HL-60 (cell line): Measurements from ENCODE around the gene GBA3.

Experiments
- CTCF ChIP-seq: IDR thresholded peaks from one replicate; pipeline ENCODE4 v1.5.1; 2011; ENCODE audit warnings: low read length, control low read depth, inconsistent platforms; ENCODE audit not compliant: insufficient read depth
- GABPA ChIP-seq: IDR thresholded peaks from 2 replicates; pipeline ENCODE4 v1.6.1; 2012; ENCODE audit warnings: low read depth
- POLR2AphosphoS5 ChIP-seq: IDR thresholded peaks from 2 replicates; pipeline ENCODE4 v1.6.1; 2012; ENCODE audit warnings: low read depth
- REST ChIP-seq: IDR thresholded peaks from 2 replicates; pipeline ENCODE4 v1.6.1; 2012; ENCODE audit warnings: low read depth; ENCODE audit not compliant: insufficient replicate concordance

DNA sequence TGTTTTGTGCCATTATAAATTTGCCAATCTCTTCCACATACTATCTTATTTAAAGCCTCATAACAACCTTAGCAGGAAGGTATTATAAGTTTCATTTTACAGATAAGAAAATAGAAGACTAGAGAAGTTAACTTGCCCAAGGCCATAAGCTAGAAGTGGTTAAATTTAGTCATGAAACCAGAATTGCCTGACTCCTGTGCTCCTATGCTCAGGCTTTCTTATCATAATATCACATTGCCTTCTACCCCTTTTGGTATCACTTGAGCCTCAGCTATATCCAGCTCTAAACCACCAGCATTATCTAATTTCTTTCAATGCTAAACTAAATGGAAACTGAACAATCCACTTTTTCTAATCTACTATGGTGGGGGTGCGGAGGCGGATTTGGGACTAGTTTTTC lies 164.7 kb downstream of the GBA3 start:
- TF ChIP-seq CTCF = no peak
- TF ChIP-seq POLR2AphosphoS5 = no peak
- no peak for TF ChIP-seq REST
- no peak for TF ChIP-seq GABPA
